A673 (cell line): ENCODE measurements around the gene DLG2. TPM values are rescaled to one million over a fixed set of nuclear protein-coding genes. Genes with fewer than 3 reads are reported as not detected.

Source experiments
- BruUV-seq: library from RNA; stranded (reverse); fragments of 400-500 nt; replicated peaks from 2 replicates; lab custom pipeline; 2021; lab: Mats Ljungman, UMichigan
- CTCF ChIA-PET: fragments of 300-600 bp; sonication (Branson Sonifier 250); formaldehyde crosslinking; loops from one replicate; lab custom pipeline; 2022; ENCODE audit warnings: antibody characterized with exemption; lab: Charles Lee
- POLR2A ChIA-PET: fragments of 300-600 bp; sonication (Branson Sonifier 250); formaldehyde crosslinking; loops from one replicate; lab custom pipeline; 2022; ENCODE audit warnings: antibody characterized with exemption; ENCODE audit not compliant: low non-redundant PET; lab: Charles Lee
- DNase-seq: peaks from one replicate; pipeline ENCODE4 v3.0.0-alpha.2; 2015; ENCODE audit warnings: low spot score
- H3K27ac ChIP-seq: fragments of 200-600 bp; sonication (generic); 2 replicates; pipeline ENCODE4 v1.5.1; 2016; ENCODE audit warnings: mixed run types, low read depth, mild to moderate bottlenecking, mixed read lengths, antibody characterized with exemption, low read length; ENCODE audit not compliant: poor library complexity, severe bottlenecking
- H3K27me3 ChIP-seq: fragments of 200-600 bp; sonication (generic); replicated peaks from 2 replicates; pipeline ENCODE4 v1.6.1; 2017; ENCODE audit warnings: mixed run types, low read depth, mild to moderate bottlenecking, mixed read lengths, antibody characterized with exemption, low read length; ENCODE audit not compliant: insufficient read depth, poor library complexity
- H3K36me3 ChIP-seq: fragments of 200-600 bp; sonication (generic); 2 replicates; pipeline ENCODE4 v1.6.1; 2016; ENCODE audit warnings: mixed run types, mild to moderate bottlenecking, mixed read lengths, antibody characterized with exemption, low read length; ENCODE audit not compliant: insufficient read depth, poor library complexity, severe bottlenecking
- H3K4me1 ChIP-seq: fragments of 200-600 bp; sonication (generic); 2 replicates; pipeline ENCODE4 v1.6.1; 2017; ENCODE audit warnings: mixed run types, mild to moderate bottlenecking, mixed read lengths, antibody characterized with exemption, low read length; ENCODE audit not compliant: insufficient read depth, poor library complexity, severe bottlenecking
- H3K4me3 ChIP-seq: fragments of 200-600 bp; sonication (generic); 2 replicates; pipeline ENCODE4 v1.5.1; 2016; ENCODE audit warnings: low read depth, mixed run types, mild to moderate bottlenecking, mixed read lengths, low read length; ENCODE audit not compliant: poor library complexity, severe bottlenecking
- H3K9me3 ChIP-seq: fragments of 200-600 bp; sonication (generic); 2 replicates; pipeline ENCODE4 v1.6.1; 2016; ENCODE audit warnings: mixed run types, low read depth, mild to moderate bottlenecking, mixed read lengths, antibody characterized with exemption, low read length; ENCODE audit not compliant: poor library complexity, severe bottlenecking
- EZH2 ChIP-seq: fragments of 200-600 bp; sonication (generic); IDR thresholded peaks from 2 replicates; pipeline ENCODE4 v1.6.1; 2017; ENCODE audit warnings: borderline replicate concordance, low read depth, mild to moderate bottlenecking, mixed read lengths, antibody characterized with exemption, low read length; ENCODE audit not compliant: poor library complexity, severe bottlenecking
- intact Hi-C: fragments of 100-400 bp; cut with micrococcal nuclease; formaldehyde crosslinking; loops from one replicate; pipeline ENCODE4 v1.10.0; 2022; ENCODE audit not compliant: unreplicated experiment
- total RNA-seq: library from RNA; stranded (reverse); gene quantifications from 2 replicates; pipeline ENCODE4 v1.2.3, GENCODE V29; 2021
- TF ChIP-seq, protein P1 (sequence below): fragments of 300-800, 200-600 bp; sonication (generic); conservative IDR thresholded peaks from 2 replicates; pipeline ENCODE4 v1.5.1; 2017; ENCODE audit warnings: low read depth, mild to moderate bottlenecking, antibody characterized with exemption, low read length, moderate library complexity, mixed read lengths

DLG2 gene
- total RNA-seq, 1 experiment from 2014 or later, result 277 TPM

DNA sequence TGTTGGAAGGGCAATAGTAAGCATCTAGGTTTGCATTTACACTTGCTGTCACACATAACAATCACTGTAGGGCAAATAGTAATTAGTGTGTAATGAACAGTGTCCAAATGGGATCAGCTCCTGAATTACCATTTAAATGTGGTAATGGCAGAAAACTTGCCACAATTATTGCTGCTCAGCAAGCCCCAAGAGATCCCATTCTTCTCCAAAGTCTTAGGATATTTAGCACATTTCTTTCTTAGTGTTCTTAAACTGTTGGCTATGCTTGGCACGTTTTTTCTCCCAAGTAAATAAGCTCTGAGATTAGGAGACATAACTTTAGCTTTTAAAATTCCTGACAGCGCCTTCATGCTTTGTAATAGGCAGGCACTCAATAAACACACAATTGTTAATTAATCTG is 1037.0 kb downstream of the DLG2 start:
- Histone ChIP-seq H3K36me3 (no peaks in the 10 kb centered on the region), H3K4me1 (no peaks in the 10 kb centered on the region), H3K27me3 (no peaks in the 10 kb centered on the region), H3K27ac (no peak overlapping the region), H3K4me3 (no peak overlapping the region), H3K9me3 (no peaks in the 10 kb centered on the region)
- DNase-seq, result no peak
- intact Hi-C loops, result no loop called here
- ChIA-PET CTCF (no interaction called here), POLR2A (no interaction called here)
- BruUV-seq, result no TSS peak
- no peak for TF ChIP-seq EZH2
- TF ChIP-seq, protein P1, sequence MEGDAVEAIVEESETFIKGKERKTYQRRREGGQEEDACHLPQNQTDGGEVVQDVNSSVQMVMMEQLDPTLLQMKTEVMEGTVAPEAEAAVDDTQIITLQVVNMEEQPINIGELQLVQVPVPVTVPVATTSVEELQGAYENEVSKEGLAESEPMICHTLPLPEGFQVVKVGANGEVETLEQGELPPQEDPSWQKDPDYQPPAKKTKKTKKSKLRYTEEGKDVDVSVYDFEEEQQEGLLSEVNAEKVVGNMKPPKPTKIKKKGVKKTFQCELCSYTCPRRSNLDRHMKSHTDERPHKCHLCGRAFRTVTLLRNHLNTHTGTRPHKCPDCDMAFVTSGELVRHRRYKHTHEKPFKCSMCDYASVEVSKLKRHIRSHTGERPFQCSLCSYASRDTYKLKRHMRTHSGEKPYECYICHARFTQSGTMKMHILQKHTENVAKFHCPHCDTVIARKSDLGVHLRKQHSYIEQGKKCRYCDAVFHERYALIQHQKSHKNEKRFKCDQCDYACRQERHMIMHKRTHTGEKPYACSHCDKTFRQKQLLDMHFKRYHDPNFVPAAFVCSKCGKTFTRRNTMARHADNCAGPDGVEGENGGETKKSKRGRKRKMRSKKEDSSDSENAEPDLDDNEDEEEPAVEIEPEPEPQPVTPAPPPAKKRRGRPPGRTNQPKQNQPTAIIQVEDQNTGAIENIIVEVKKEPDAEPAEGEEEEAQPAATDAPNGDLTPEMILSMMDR, result no peak

- Histone ChIP-seq H3K36me3 (no peaks in the 10 kb centered on the region), H3K27ac (no peak overlapping the region), H3K4me1 (no peaks in the 10 kb centered on the region), H3K4me3 (no peak overlapping the region), H3K9me3 (no peaks in the 10 kb centered on the region), H3K27me3 (no peaks in the 10 kb centered on the region)
- no TSS peak for BruUV-seq
- ChIA-PET POLR2A (no interaction called here), CTCF (no interaction called here)
- no peak for DNase-seq
- intact Hi-C loops, result no loop called here
- no peak for TF ChIP-seq EZH2
These were observed 1038.9 kb downstream of the DLG2 start for GRCh38 chr11:84588131-84588829.

DNA sequence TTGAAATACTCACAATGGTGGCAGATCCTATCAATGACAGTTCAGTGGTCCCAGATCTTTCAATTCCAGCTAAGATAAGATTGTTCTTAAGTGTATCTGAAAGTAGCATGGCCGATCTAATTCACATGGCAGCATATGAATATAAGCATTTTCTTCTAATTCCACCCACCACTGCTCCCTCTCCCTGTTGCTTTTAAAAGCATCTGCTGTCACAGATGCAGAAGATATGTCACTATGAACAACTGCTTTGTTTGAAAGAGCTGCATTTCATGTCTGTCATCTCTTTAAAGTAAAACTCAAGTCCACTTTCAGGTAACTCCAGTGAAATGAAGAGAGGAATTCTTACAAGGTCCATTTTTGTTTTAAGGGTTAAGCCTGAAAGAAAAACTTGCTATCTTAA is 1044.0 kb downstream of the DLG2 start:
- Histone ChIP-seq H3K27me3 (no peaks in the 10 kb centered on the region), H3K4me3 (no peak overlapping the region), H3K36me3 (no peaks in the 10 kb centered on the region), H3K27ac (no peak overlapping the region), H3K9me3 (no peaks in the 10 kb centered on the region), H3K4me1 (no peaks in the 10 kb centered on the region)
- TF ChIP-seq, protein P1, result no peak
- no peak for TF ChIP-seq EZH2
- intact Hi-C loops, result no loop called here
- BruUV-seq, result no TSS peak
- DNase-seq, result no peak
- ChIA-PET CTCF (no interaction called here), POLR2A (no interaction called here)

DNA sequence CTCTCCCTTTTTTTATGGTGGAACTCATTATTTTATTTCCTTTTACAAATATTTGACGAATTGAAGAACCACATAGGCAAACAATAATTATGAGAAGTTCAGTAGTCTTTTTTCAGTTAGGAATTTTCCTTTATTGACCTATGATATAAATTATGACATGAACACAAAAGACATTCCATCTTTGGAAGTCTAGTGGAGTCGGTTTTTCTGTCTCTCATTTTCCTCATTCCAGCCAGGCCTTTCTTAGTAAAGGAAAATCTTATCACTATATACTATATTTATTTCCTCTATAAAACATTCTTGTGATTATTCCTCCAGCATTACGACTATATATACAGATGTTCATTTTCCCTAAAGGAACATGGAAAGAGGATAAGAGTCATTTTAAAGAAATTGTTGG is 1046.1 kb downstream of the DLG2 start:
- no TSS peak for BruUV-seq
- ChIA-PET POLR2A (no interaction called here), CTCF (no interaction called here)
- no peaks in the 10 kb centered on the region for H3K9me3 ChIP-seq
- H3K36me3 ChIP-seq, result no peaks in the 10 kb centered on the region
- no peak overlapping the region for H3K27ac ChIP-seq
- H3K4me3 ChIP-seq, result no peak overlapping the region
- H3K27me3 ChIP-seq, result no peaks in the 10 kb centered on the region
- intact Hi-C loops, result no loop called here
- TF ChIP-seq, protein P1, result no peak
- TF ChIP-seq EZH2, result no peak
- H3K4me1 ChIP-seq, result no peaks in the 10 kb centered on the region
- DNase-seq, result no peak
